GM06990 (cell line): ENCODE data around the gene TTLL13.
A peak's percentile ranks its signal among the peaks of the same experiment; 100 is the strongest.
"Not testable (repeated sequence)": the region's sequence is repeated elsewhere in the genome, so short reads cannot be mapped to it uniquely, and the experiment has no call there.

Experiments used
- DNase-seq: peaks from one replicate; pipeline ENCODE4 v3.0.0-alpha.2; 2011; ENCODE audit not compliant: insufficient read length; ENCODE audit errors: extremely low read depth
- H3K27me3 ChIP-seq: replicated peaks from 2 replicates; pipeline ENCODE4 v1.6.0; 2011; ENCODE audit warnings: low read length; ENCODE audit not compliant: control insufficient read depth, insufficient read depth
- H3K36me3 ChIP-seq: 2 replicates; pipeline ENCODE4 v1.5.1; 2011; ENCODE audit warnings: low read length; ENCODE audit not compliant: control insufficient read depth, insufficient read depth
- H3K4me3 ChIP-seq: replicated peaks from 2 replicates; pipeline ENCODE4 v1.5.1; 2011; ENCODE audit warnings: low read depth, mild to moderate bottlenecking, control low read depth, low read length
- CTCF ChIP-seq: IDR thresholded peaks from 2 replicates; pipeline ENCODE4 v1.5.1; 2011; ENCODE audit warnings: low read length, control low read depth, mild to moderate bottlenecking, inconsistent platforms; ENCODE audit not compliant: insufficient read depth, poor library complexity, severe bottlenecking

The TTLL13 gene

GRCh38 chr15:90257776-90258175 lies 8.4 kb downstream of the TTLL13 start:
- TF ChIP-seq CTCF: no peak
- Histone ChIP-seq H3K36me3 (no peaks in the 10 kb centered on the region), H3K27me3 (no peaks in the 10 kb centered on the region; the same call in 1 of the 2 replicates), H3K4me3 (no peak overlapping the region)
- DNase-seq: no peak

- no peak for TF ChIP-seq CTCF
- H3K27me3 ChIP-seq: no peaks in the 10 kb centered on the region
- DNase-seq: peak; percentile 61
- H3K4me3 ChIP-seq: no peak overlapping the region
- H3K36me3 ChIP-seq: no peaks in the 10 kb centered on the region
Measured at GRCh38 chr15:90259524-90259923, 10.2 kb downstream of the TTLL13 start.

GRCh38 chr15:90260731-90261130 lies 11.4 kb downstream of the TTLL13 start:
- not testable (repeated sequence) for DNase-seq, H3K4me3 ChIP-seq, H3K27me3 ChIP-seq, H3K36me3 ChIP-seq

GRCh38 chr15:90261811-90262210 lies 12.5 kb downstream of the TTLL13 start:
- no peaks in the 10 kb centered on the region for H3K27me3 ChIP-seq
- no peak for DNase-seq
- TF ChIP-seq CTCF: no peak

GRCh38 chr15:90262426-90262825 lies 13.1 kb downstream of the TTLL13 start:
- Histone ChIP-seq H3K4me3 (no peak overlapping the region), H3K27me3 (no peaks in the 10 kb centered on the region), H3K36me3 (no peaks in the 10 kb centered on the region)
- DNase-seq: no peak
- TF ChIP-seq CTCF: no peak

More at GRCh38 chr15:90261811-90262210, 12.5 kb downstream of the TTLL13 start:
- no peak overlapping the region for H3K4me3 ChIP-seq
- H3K36me3 ChIP-seq: no peaks in the 10 kb centered on the region

- no peaks in the 10 kb centered on the region for H3K27me3 ChIP-seq
- peak overlapping the region; percentile 91 for H3K4me3 ChIP-seq
- DNase-seq: no peak
- H3K36me3 ChIP-seq: no peaks in the 10 kb centered on the region; the same call in 1 of the 2 replicates
- TF ChIP-seq CTCF: no peak
Measured at GRCh38 chr15:90264671-90265070, 15.3 kb downstream of the TTLL13 start.
